ENCODE results near the gene BRWD1. TPM values are rescaled to one million over a fixed set of nuclear protein-coding genes. Genes with fewer than 3 reads are reported as not detected.

The BRWD1 gene
- total and polyA plus RNA-seq, 2 of the 8 experiments (the other 6 are each of a cell fraction or from before 2014, with no cell fraction given): 9.3 to 45.2 TPM

- no peaks in the 10 kb centered on the region for H3K79me2 ChIP-seq (ENCODE audit: control insufficient read depth in 1 of 2, insufficient read depth in 2 of 2, low read length in 2 of 2)
- no peak overlapping the region for H4K5ac ChIP-seq (ENCODE audit: insufficient read length, low read depth, low read length)
- H2BK15ac ChIP-seq (ENCODE audit: low read length): no peak overlapping the region
- no peak overlapping the region for H2BK20ac ChIP-seq (ENCODE audit: low read length)
- H3K56ac ChIP-seq (replicated peaks; ENCODE audit: insufficient read length, low read depth, low read length): no peak overlapping the region
- ChIA-PET CTCF (ENCODE audit: partially characterized antibody) (interaction anchor here (1.3 kb wide), 2 partner anchors 14 to 25 kb away, joined by 3 read pairs; no protein-coding TSS in a partner anchor), POLR2A (ENCODE audit: partially characterized antibody) (interaction anchor here (0.6 to 2.1 kb wide), 5 partner anchors 11 to 43 kb away, joined by 4 to 9 read pairs (median 4); partner anchors contain the start of gene HMGN1)
- 97% methylated on average over 4 of the region's 4 CpGs; no CpG with 5 or more reads in 1 of the 2 experiments for whole genome bisulfite sequencing, 2 experiments (ENCODE audit: extremely low coverage in 1 of 2, insufficient coverage in 1 of 2, insufficient read length in 1 of 2, insufficient replicate concordance in 2 of 2, low coverage in 1 of 2, low lambda C conversion rate in 2 of 2, missing lambda C conversion rate in 1 of 2)
- no peak overlapping the region for H2AK5ac ChIP-seq (ENCODE audit: low read depth, low read length)
- H4K91ac ChIP-seq (replicated peaks; ENCODE audit: insufficient read length, low read length): no peak overlapping the region
- H3K27ac ChIP-seq (ENCODE audit: low read depth, low read length): no peak overlapping the region
- H4K8ac ChIP-seq (ENCODE audit: extremely low read depth, insufficient read depth, low read length): no peak overlapping the region
- H3K23me2 ChIP-seq (ENCODE audit: low read depth, low read length): no peaks in the 10 kb centered on the region
- no peaks in the 10 kb centered on the region for H3K4me1 ChIP-seq (replicated peaks in 1 of 4; ENCODE audit: control insufficient read depth in 3 of 4, insufficient read depth in 4 of 4, low read length in 3 of 4)
- no peak overlapping the region for H3K4me3 ChIP-seq (ENCODE audit: extremely low read depth in 1 of 4, insufficient read depth in 2 of 4, low read depth in 3 of 4, low read length in 4 of 4)
- H3K4me2 ChIP-seq (ENCODE audit: insufficient read depth in 1 of 2, low read depth in 2 of 2, low read length in 2 of 2): no peak overlapping the region
- H3K9me3 ChIP-seq (ENCODE audit: insufficient read depth in 2 of 2, low read depth in 1 of 2, low read length in 1 of 2): no peaks in the 10 kb centered on the region
- no peaks in the 10 kb centered on the region for H4K20me1 ChIP-seq (replicated peaks in 1 of 2; ENCODE audit: control insufficient read depth in 1 of 2, insufficient read depth in 2 of 2, low read length in 2 of 2)
- no peaks in the 10 kb centered on the region for H3K79me1 ChIP-seq (ENCODE audit: low read depth, low read length)
- H3K18ac ChIP-seq (ENCODE audit: extremely low read depth, low read length): no peak overlapping the region
- H3K27me3 ChIP-seq (replicated peaks in 1 of 4; ENCODE audit: control insufficient read depth in 3 of 4, extremely low read depth in 1 of 4, insufficient read depth in 3 of 4, low read length in 3 of 4): no peaks in the 10 kb centered on the region
- no peak overlapping the region for H3K14ac ChIP-seq (ENCODE audit: insufficient read length)
- no peak overlapping the region for H2BK12ac ChIP-seq (ENCODE audit: low read depth, low read length)
- TF ChIP-seq CTCF (IDR thresholded peaks at IDR 0.05; ENCODE audit: control extremely low read depth in 1 of 3, insufficient read depth in 1 of 3, low read depth in 1 of 3, low read length in 3 of 3): no peak
- TF ChIP-seq MAFK (IDR thresholded peaks at IDR 0.05; ENCODE audit: low read depth, low read length): no peak
- no peak for TF ChIP-seq ATF3 (IDR thresholded peaks at IDR 0.05; ENCODE audit: insufficient read depth, low read depth, low read length)
- no peak for TF ChIP-seq SRF (IDR thresholded peaks at IDR 0.05; ENCODE audit: low read depth, low read length)
- no peak for TF ChIP-seq SUZ12 (IDR thresholded peaks at IDR 0.05; ENCODE audit: low read length)
- no peak for TF ChIP-seq CHD1 (IDR thresholded peaks at IDR 0.05; ENCODE audit: low read depth, low read length)
- H3K9ac ChIP-seq (replicated peaks in 1 of 4; ENCODE audit: extremely low read depth in 1 of 4, low read depth in 3 of 4, low read length in 3 of 4): no peak overlapping the region
- no peak for DNase-seq (ENCODE audit: low read depth in 1 of 2, low spot score in 2 of 2)
- H2BK120ac ChIP-seq (replicated peaks; ENCODE audit: low read depth, low read length): no peak overlapping the region
- no peaks in the 10 kb centered on the region for H3K36me3 ChIP-seq (ENCODE audit: control insufficient read depth in 2 of 4, insufficient read depth in 4 of 4, low read length in 3 of 4)
- H2AFZ ChIP-seq (ENCODE audit: low read length): no peak overlapping the region
- no peak overlapping the region for H2BK5ac ChIP-seq (ENCODE audit: low read depth, low read length)
- H3K23ac ChIP-seq (ENCODE audit: insufficient read length): no peak overlapping the region
- no peak for FAIRE-seq
- no peak overlapping the region for H3K4ac ChIP-seq (replicated peaks; ENCODE audit: insufficient read length, low read depth, low read length)
Observed at GRCh38 chr21:39359382-39359781, 46.0 kb upstream of the BRWD1 start.

Measured in H1 (cell line).